Panc1 (cell line): ENCODE measurements around the gene PSMD3. TPM values are rescaled to one million over a fixed set of nuclear protein-coding genes. Genes with fewer than 3 reads are reported as not detected.

Experiments
- ATAC-seq: fragments of 200-7000 bp; cut with Tn5 transposase; 2 replicates; pipeline ENCODE4 v1.9.1; 2020; ENCODE audit warnings: mild to moderate bottlenecking, moderate library complexity
- BruUV-seq: library from RNA; stranded (reverse); fragments of 400-500 nt; replicated peaks from 2 replicates; lab custom pipeline; 2021; lab: Mats Ljungman, UMichigan
- CTCF ChIA-PET: fragments of 300-600 bp; sonication (Branson Sonifier 250); formaldehyde crosslinking; loops from one replicate; lab custom pipeline; 2022; ENCODE audit warnings: antibody characterized with exemption; lab: Charles Lee
- POLR2A ChIA-PET: fragments of 300-600 bp; sonication (Branson Sonifier 250); formaldehyde crosslinking; loops from one replicate; lab custom pipeline; 2022; ENCODE audit warnings: antibody characterized with exemption; lab: Charles Lee
- DNase-seq: peaks from one replicate; pipeline ENCODE4 v3.0.0-alpha.2; 2010; ENCODE audit warnings: low read depth, low spot score
- H3K27ac ChIP-seq: 2 replicates; pipeline ENCODE4 v1.5.1; 2011; ENCODE audit warnings: mild to moderate bottlenecking, low read length, inconsistent platforms
- H3K27me3 ChIP-seq: fragments of 200-500 bp; sonication (Bioruptor generic); 2 replicates; pipeline ENCODE4 v1.6.0; 2014; ENCODE audit warnings: low read length, inconsistent platforms; ENCODE audit not compliant: control insufficient read depth, insufficient read depth
- H3K36me3 ChIP-seq: fragments of 200-500 bp; sonication (Bioruptor generic); 2 replicates; pipeline ENCODE4 v1.5.1; 2014; ENCODE audit warnings: inconsistent platforms, mild to moderate bottlenecking, low read length, moderate library complexity; ENCODE audit not compliant: control insufficient read depth, insufficient read depth
- H3K4me1 ChIP-seq: 2 replicates; pipeline ENCODE4 v1.5.1; 2011; ENCODE audit warnings: inconsistent platforms, mild to moderate bottlenecking, low read length, moderate library complexity; ENCODE audit not compliant: control insufficient read depth, insufficient read depth
- H3K4me3 ChIP-seq, 2 experiments: 2 replicates each; pipeline ENCODE4 v1.5.1; 2011 to 2012; ENCODE audit warnings: low read depth in 2 of 2, low read length in 2 of 2, mild to moderate bottlenecking in 2 of 2, inconsistent platforms in 1 of 2, moderate library complexity in 1 of 2
- H3K9me3 ChIP-seq: fragments of 200-500 bp; sonication (Bioruptor generic); 2 replicates; pipeline ENCODE4 v1.5.1; 2014; ENCODE audit warnings: low read depth, mild to moderate bottlenecking, inconsistent platforms, low read length, moderate library complexity; ENCODE audit not compliant: control insufficient read depth, insufficient read depth
- CTCF ChIP-seq: fragments of 450-650 bp; IDR thresholded peaks from 2 replicates; pipeline ENCODE4 v1.5.1; 2017; ENCODE audit warnings: mild to moderate bottlenecking
- POLR2AphosphoS5 ChIP-seq: IDR thresholded peaks from 2 replicates; pipeline ENCODE4 v1.6.1; 2012; ENCODE audit warnings: mild to moderate bottlenecking, low read depth, low read length, moderate library complexity
- REST ChIP-seq, 2 experiments: IDR thresholded peaks; 2 replicates each; pipeline ENCODE4 v1.6.1; 2011 to 2012; ENCODE audit warnings: low read depth in 2 of 2, control low read depth in 1 of 2, low read length in 1 of 2, mild to moderate bottlenecking in 1 of 2, moderate library complexity in 1 of 2; ENCODE audit not compliant: insufficient read depth in 1 of 2
- SIN3A ChIP-seq: IDR thresholded peaks from 2 replicates; pipeline ENCODE4 v1.6.1; 2012; ENCODE audit warnings: low read depth, mild to moderate bottlenecking, low read length, moderate library complexity, borderline replicate concordance; ENCODE audit not compliant: insufficient read depth
- TCF7L2 ChIP-seq: IDR thresholded peaks from 2 replicates; pipeline ENCODE4 v1.6.1; 2011; ENCODE audit warnings: mild to moderate bottlenecking, low read depth, low read length, inconsistent platforms
- in situ Hi-C: cut with HindIII; loops from 2 replicates; pipeline ENCODE4 v1.10.0; 2016; ENCODE audit warnings: low sequenced_read_pairs, low pct_unique_long_range_greater_than_20kb
- intact Hi-C: fragments of 100-400 bp; cut with micrococcal nuclease; formaldehyde crosslinking; loops from one replicate; pipeline ENCODE4 v1.10.0; 2022; ENCODE audit not compliant: unreplicated experiment
- total RNA-seq: library from RNA; stranded (reverse); gene quantifications from one replicate; pipeline ENCODE4 v1.2.1, GENCODE V29; 2021; ENCODE audit not compliant: unreplicated experiment

The PSMD3 gene
- total RNA-seq, 1 experiment from 2014 or later, result 175 TPM

GRCh38 chr17:39988206-39988810 is 7.7 kb downstream of the PSMD3 start:
- H3K4me3 ChIP-seq, result no peak overlapping the region
- H3K4me1 ChIP-seq, result no peaks in the 10 kb centered on the region
- in situ Hi-C loops (no loop called here), intact Hi-C loops (no loop called here)
- H3K36me3 ChIP-seq, result peaks cover 49% of the 10 kb centered on the region
- DNase-seq (no peak), ATAC-seq (no peak)
- ChIA-PET CTCF (no interaction called here), POLR2A (no interaction called here)
- no peaks in the 10 kb centered on the region for H3K27me3 ChIP-seq
- H3K27ac ChIP-seq, result no peak overlapping the region
- H3K9me3 ChIP-seq, result no peaks in the 10 kb centered on the region
- BruUV-seq, result no TSS peak
- TF ChIP-seq SIN3A (no peak), CTCF (no peak), REST (IDR thresholded peaks at IDR 0.05; ENCODE audit: insufficient read depth in 1 of 2, low read depth in 2 of 2, low read length in 1 of 2) (no peak), POLR2AphosphoS5 (no peak), TCF7L2 (no peak)

GRCh38 chr17:39994448-39994847 is 13.8 kb downstream of the PSMD3 start:
- intact Hi-C loops, result no loop called here
- H3K9me3 ChIP-seq, result no peaks in the 10 kb centered on the region
- H3K4me3 ChIP-seq, result no peak overlapping the region
- ChIA-PET POLR2A (interaction anchor here (0.6 kb wide), 1 partner anchor 14 kb away, joined by 3 read pairs; the partner anchor contains the start of gene PSMD3), CTCF (no interaction called here)
- no peaks in the 10 kb centered on the region for H3K27me3 ChIP-seq
- ATAC-seq, result no peak
- in situ Hi-C loops, result no loop called here
- DNase-seq, result no peak
- no peaks in the 10 kb centered on the region for H3K4me1 ChIP-seq
- no peak overlapping the region for H3K27ac ChIP-seq
- H3K36me3 ChIP-seq, result peaks cover 26% of the 10 kb centered on the region
- no TSS peak for BruUV-seq
- TF ChIP-seq POLR2AphosphoS5 (no peak), CTCF (no peak), SIN3A (no peak), TCF7L2 (no peak)
